Measurements from ENCODE around the gene RNFT1.
"Not testable (repeated sequence)": the region's sequence is repeated elsewhere in the genome, so short reads cannot be mapped to it uniquely, and the experiment has no call there.

Gene RNFT1

GRCh38 chr17:59920637-59921036 lies 43.9 kb downstream of the RNFT1 start:
- not testable (repeated sequence) for DNase-seq

DNA sequence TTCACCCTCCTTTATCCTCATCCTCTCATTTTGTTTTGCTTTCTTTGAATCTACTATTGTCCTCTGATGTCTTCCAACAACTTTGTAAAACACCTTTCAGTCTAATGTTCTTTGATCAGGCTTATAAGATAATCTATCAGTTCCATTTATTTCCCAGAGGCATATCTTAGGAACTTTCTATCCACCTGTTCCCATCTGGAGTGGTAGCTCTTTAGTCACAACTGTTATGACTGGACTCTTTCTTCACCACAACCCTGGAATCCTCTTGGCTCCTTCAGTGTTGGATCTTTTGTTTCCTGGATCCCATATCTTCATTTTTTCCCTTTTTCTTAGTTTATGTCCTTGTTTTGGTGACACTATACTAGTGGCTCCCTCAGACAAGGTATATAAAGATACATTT lies 48.1 kb downstream of the RNFT1 start:
- DNase-seq = no peak

- no peak for DNase-seq
Measured at GRCh38 chr17:59914274-59914854, 50.2 kb downstream of the RNFT1 start.

DNA sequence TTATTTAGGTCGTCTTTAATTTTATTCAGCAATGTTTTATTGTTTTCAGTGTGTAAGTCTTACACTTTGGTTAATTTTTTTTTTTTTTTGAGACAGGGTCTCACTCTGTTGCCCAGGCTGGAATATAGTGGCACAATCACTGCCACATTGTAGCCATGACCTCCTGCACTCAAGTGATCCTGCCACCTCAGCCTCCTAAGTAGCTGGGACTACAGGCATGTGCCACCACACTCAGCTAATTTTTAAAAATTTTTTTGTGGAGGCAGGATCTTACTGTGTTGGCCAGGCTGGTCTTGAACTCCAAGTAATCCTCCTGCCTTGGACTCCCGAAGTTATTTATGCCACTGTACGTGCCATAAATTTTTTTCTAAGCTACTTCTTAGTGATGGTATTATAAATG lies 57.1 kb downstream of the RNFT1 start:
- DNase-seq = no peak

GRCh38 chr17:59903455-59903854 lies 61.1 kb downstream of the RNFT1 start:
- DNase-seq = no peak
